Epidermal melanocyte (primary cell): ENCODE measurements around the gene ACTA1.
"Not testable (repeated sequence)": the region's sequence is repeated elsewhere in the genome, so short reads cannot be mapped to it uniquely, and the experiment has no call there.

Source experiments
- DNase-seq: peaks from one replicate; pipeline ENCODE4 v3.0.0; 2011; ENCODE audit warnings: low spot score; ENCODE audit not compliant: insufficient read length

ACTA1 gene

GRCh38 chr1:229409616-229410369 is 24.1 kb downstream of the ACTA1 start:
- no peak for DNase-seq

- DNase-seq: no peak
Observed at GRCh38 chr1:229408458-229409037, 25.3 kb downstream of the ACTA1 start.

- DNase-seq: no peak
Observed at GRCh38 chr1:229407206-229408026, 26.5 kb downstream of the ACTA1 start.

- no peak for DNase-seq
Observed at GRCh38 chr1:229406798-229407197, 27.1 kb downstream of the ACTA1 start.

- no peak for DNase-seq
Observed at GRCh38 chr1:229403573-229403972, 30.3 kb downstream of the ACTA1 start.

GRCh38 chr1:229402993-229403392 is 30.9 kb downstream of the ACTA1 start:
- DNase-seq: no peak

- not testable (repeated sequence) for DNase-seq
Observed at GRCh38 chr1:229402329-229402728, 31.6 kb downstream of the ACTA1 start.

GRCh38 chr1:229397762-229398161 is 36.1 kb downstream of the ACTA1 start:
- no peak for DNase-seq

GRCh38 chr1:229396585-229397206 is 37.2 kb downstream of the ACTA1 start:
- DNase-seq: no peak

- not testable (repeated sequence) for DNase-seq
Observed at GRCh38 chr1:229394517-229394916, 39.4 kb downstream of the ACTA1 start.

GRCh38 chr1:229392936-229393335 is 41.0 kb downstream of the ACTA1 start:
- no peak for DNase-seq

GRCh38 chr1:229390130-229390529 is 43.8 kb downstream of the ACTA1 start:
- no peak for DNase-seq

- no peak for DNase-seq
Observed at GRCh38 chr1:229388897-229389580, 44.9 kb downstream of the ACTA1 start.

- no peak for DNase-seq
Observed at GRCh38 chr1:229385853-229386456, 47.9 kb downstream of the ACTA1 start.

- no peak for DNase-seq
Observed at GRCh38 chr1:229384822-229385221, 49.1 kb downstream of the ACTA1 start.

- DNase-seq: no peak
Observed at GRCh38 chr1:229383961-229384360, 49.9 kb downstream of the ACTA1 start.

GRCh38 chr1:229383188-229383587 is 50.7 kb downstream of the ACTA1 start:
- no peak for DNase-seq
